Measurements from ENCODE around the gene MAP4K1.

The MAP4K1 gene

DNA sequence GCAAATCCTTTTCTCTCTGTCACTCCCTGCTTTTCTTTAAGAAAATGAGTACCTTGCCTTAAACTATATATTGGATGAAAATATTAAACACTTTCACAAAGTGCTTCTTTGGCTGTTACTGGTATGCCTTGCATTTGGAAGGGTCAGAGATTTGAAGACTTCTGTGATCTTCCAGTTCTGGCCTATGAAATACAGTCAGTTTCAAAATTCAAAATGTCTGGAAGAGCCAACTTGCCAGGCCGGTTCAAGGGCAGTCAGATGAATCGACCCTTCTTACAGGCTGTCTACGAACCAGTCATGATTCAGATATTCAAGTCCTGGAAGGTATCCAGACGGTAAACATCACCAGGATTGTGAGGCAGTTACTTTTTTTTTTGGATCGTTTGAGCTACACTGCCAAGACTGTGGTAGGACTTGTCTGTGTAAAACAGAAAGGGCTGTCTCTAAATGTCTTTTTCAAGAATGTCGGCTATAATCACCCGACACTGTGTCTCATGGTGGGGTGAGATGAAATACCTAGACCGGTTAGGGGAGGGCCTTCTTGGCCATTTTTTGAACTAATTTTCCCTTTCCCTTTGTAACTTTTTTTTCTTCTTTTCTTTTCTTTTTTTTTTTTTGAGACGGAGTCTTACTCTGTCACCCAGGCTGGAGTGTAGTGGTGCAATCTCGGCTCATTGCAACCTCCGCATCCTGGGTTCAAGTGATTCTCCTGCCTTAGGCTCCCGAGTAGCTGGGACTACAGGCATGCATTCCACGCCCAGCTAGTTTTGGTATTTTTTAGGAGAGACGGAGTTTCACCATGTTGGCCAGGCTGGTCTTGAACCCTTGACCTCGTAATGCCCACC lies 40.9 kb upstream of the MAP4K1 start:
- Histone ChIP-seq H2AK5ac (ENCODE audit: low read length) (peak overlapping the region; percentile 80), H3K23ac (ENCODE audit: low read length) (no peak overlapping the region), H2BK12ac (ENCODE audit: low read length) (peak overlapping the region; percentile 90), H3K4me2 (ENCODE audit: low read length) (peak overlapping the region; percentile 48), H3K79me2 (ENCODE audit: control insufficient read depth, insufficient read depth, low read length, poor library complexity) (peaks cover 38% of the 10 kb centered on the region), H3K9ac (ENCODE audit: low read length) (peak overlapping the region; percentile 47), H3K4me3 (ENCODE audit: low read depth, low read length) (no peak overlapping the region), H2BK120ac (ENCODE audit: insufficient read depth, low read length, poor library complexity) (peak overlapping the region; percentile 94), H3K27me3 (ENCODE audit: insufficient read depth, low read length) (no peaks in the 10 kb centered on the region), H4K8ac (ENCODE audit: low read depth, low read length) (peak overlapping the region; percentile 86), H3K9me3 (ENCODE audit: insufficient read depth, low read depth, low read length) (no peaks in the 10 kb centered on the region), H2BK5ac (ENCODE audit: low read depth, low read length, poor library complexity) (peak overlapping the region; percentile 98), H3K79me1 (ENCODE audit: low read length) (peaks cover 40% of the 10 kb centered on the region), H2AFZ (ENCODE audit: insufficient read depth, low read length, poor library complexity) (no peak overlapping the region), H3K4me1 (ENCODE audit: control insufficient read depth in 1 of 2, insufficient read depth in 2 of 2, low read length in 2 of 2) (peaks cover 43 to 62% of the 10 kb centered on the region in 2 experiments), H3K18ac (ENCODE audit: low read length) (peak overlapping the region; percentile 93), H3K27ac (ENCODE audit: low read depth, low read length) (peak overlapping the region; percentile 99), H3K4ac (ENCODE audit: low read depth, low read length) (peak overlapping the region; percentile 96), H3K14ac (ENCODE audit: low read length) (peak overlapping the region; percentile 97), H4K91ac (ENCODE audit: low read depth, low read length) (peak overlapping the region; percentile 99), H4K12ac (ENCODE audit: low read depth, low read length) (peak overlapping the region; percentile 65), H3K36me3 (ENCODE audit: control insufficient read depth in 1 of 2, insufficient read depth in 2 of 2, low read length in 2 of 2) (peaks cover 17 to 28% of the 10 kb centered on the region in 2 experiments)
- no CpG with 5 or more reads among the region's 15 CpGs for WGBS (ENCODE audit: extremely low coverage, insufficient coverage, insufficient read length)
- DNase-seq = peak; percentile 93 to 98

DNA sequence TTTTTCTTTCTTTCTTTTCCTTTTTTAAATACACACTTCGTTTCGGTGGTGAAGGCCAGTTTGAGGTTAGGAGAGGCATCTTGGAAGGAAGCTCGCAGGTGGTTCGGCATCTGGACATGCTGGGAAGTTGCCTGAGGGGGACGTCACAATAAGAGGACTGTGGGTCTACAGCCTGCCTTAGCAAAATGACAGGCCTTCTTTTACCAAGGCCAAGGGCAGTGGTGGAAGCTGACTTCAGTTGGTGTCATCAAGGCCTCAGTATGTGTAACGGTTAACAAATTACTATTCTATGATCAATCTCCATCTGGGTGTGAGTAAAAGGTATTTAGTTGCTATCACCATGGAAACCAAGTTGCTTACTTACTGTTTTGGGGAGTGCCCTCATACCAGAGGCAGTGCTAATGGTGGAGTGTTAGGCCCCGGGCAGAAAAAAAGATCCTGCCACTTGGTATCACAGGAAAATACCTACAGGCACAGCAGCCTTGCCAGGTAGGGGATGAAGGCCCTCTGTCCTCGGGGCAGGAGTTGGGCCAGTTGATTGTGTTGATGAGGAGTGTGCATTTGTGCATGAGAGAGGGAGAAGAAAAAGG lies 40.0 kb upstream of the MAP4K1 start:
- no peak overlapping the region for H4K12ac ChIP-seq (ENCODE audit: low read depth, low read length)
- peak overlapping the region; percentile 99 for H3K27ac ChIP-seq (ENCODE audit: low read depth, low read length)
- no peak overlapping the region for H2AK5ac ChIP-seq (ENCODE audit: low read length)
- H3K4me3 ChIP-seq (ENCODE audit: low read depth, low read length) = no peak overlapping the region
- peak; percentile 96 to 98 for DNase-seq
- peak overlapping the region; percentile 73 for H2BK5ac ChIP-seq (ENCODE audit: low read depth, low read length, poor library complexity)
- no peaks in the 10 kb centered on the region for H3K27me3 ChIP-seq (ENCODE audit: insufficient read depth, low read length)
- peaks cover 36% of the 10 kb centered on the region for H3K79me1 ChIP-seq (ENCODE audit: low read length)
- H3K4me2 ChIP-seq (ENCODE audit: low read length) = peak overlapping the region; percentile 8
- peaks cover 38 to 53% of the 10 kb centered on the region in 2 experiments for H3K4me1 ChIP-seq (ENCODE audit: control insufficient read depth in 1 of 2, insufficient read depth in 2 of 2, low read length in 2 of 2)
- peak overlapping the region; percentile 46 for H3K14ac ChIP-seq (ENCODE audit: low read length)
- no peaks in the 10 kb centered on the region for H3K9me3 ChIP-seq (ENCODE audit: insufficient read depth, low read depth, low read length)
- no peak overlapping the region for H2AFZ ChIP-seq (ENCODE audit: insufficient read depth, low read length, poor library complexity)
- H2BK12ac ChIP-seq (ENCODE audit: low read length) = peak overlapping the region; percentile 88
- H3K79me2 ChIP-seq (ENCODE audit: control insufficient read depth, insufficient read depth, low read length, poor library complexity) = peaks cover 32% of the 10 kb centered on the region
- no peak overlapping the region for H3K23ac ChIP-seq (ENCODE audit: low read length)
- H3K36me3 ChIP-seq (ENCODE audit: control insufficient read depth in 1 of 2, insufficient read depth in 2 of 2, low read length in 2 of 2) = peaks cover 13 to 21% of the 10 kb centered on the region in 2 experiments
- H4K8ac ChIP-seq (ENCODE audit: low read depth, low read length) = peak overlapping the region; percentile 57
- H3K9ac ChIP-seq (ENCODE audit: low read length) = no peak overlapping the region
- no CpG with 5 or more reads among the region's 8 CpGs for WGBS (ENCODE audit: extremely low coverage, insufficient coverage, insufficient read length)
- peak overlapping the region; percentile 42 for H3K18ac ChIP-seq (ENCODE audit: low read length)
- peak overlapping the region; percentile 57 for H3K4ac ChIP-seq (ENCODE audit: low read depth, low read length)
- H2BK120ac ChIP-seq (ENCODE audit: insufficient read depth, low read length, poor library complexity) = peak overlapping the region; percentile 18
- H4K91ac ChIP-seq (ENCODE audit: low read depth, low read length) = peak overlapping the region; percentile 42

DNA sequence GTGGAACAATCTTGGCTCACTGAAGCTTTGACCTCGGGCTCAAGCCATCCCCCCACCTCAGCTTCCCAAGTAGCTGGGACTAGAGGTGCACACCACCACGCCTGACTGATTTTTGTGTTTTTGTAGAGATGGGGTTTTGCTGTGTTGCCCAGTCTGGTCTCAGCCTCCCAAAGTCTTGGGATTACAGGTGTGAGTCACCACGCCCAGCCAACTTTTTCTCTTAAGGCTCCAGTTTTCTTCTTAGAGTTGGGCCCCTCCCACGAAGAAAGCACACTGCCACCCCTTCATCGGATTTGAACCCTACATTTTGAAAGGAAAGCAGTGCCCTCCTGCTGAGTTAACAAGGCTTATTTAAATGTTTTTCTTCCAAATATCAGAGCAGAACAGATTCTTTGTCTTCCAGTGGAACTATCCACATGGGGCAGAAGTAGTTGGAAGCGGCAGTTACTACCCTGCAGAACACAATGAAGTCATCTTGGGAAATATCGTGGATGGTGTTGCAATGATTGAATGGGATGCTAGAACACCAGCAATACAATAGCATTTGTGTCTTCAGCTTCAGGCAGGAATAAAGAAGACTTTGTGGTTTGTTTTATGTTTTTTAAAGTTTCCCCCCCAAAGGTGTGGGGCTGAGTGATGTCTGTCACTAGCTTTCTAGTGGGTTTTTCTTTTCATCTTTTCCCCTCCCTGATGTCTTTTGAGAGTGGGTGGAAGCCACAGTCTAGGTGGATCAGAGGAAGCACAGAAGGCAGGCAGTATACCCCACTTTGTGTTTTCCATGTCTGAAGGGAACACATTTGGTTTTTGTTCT lies 38.6 kb upstream of the MAP4K1 start:
- Histone ChIP-seq H4K91ac (ENCODE audit: low read depth, low read length) (peak overlapping the region; percentile 13), H4K12ac (ENCODE audit: low read depth, low read length) (no peak overlapping the region), H3K36me3 (ENCODE audit: control insufficient read depth in 1 of 2, insufficient read depth in 2 of 2, low read length in 2 of 2) (peaks cover 13 to 21% of the 10 kb centered on the region in 2 experiments), H2BK5ac (ENCODE audit: low read depth, low read length, poor library complexity) (peak overlapping the region; percentile 9), H3K4me3 (ENCODE audit: low read depth, low read length) (no peak overlapping the region), H3K9me3 (ENCODE audit: insufficient read depth, low read depth, low read length) (no peaks in the 10 kb centered on the region), H3K4me2 (ENCODE audit: low read length) (peak overlapping the region; percentile 11), H3K18ac (ENCODE audit: low read length) (no peak overlapping the region), H3K14ac (ENCODE audit: low read length) (peak overlapping the region; percentile 5), H3K79me1 (ENCODE audit: low read length) (peaks cover 32% of the 10 kb centered on the region), H2BK120ac (ENCODE audit: insufficient read depth, low read length, poor library complexity) (no peak overlapping the region), H3K79me2 (ENCODE audit: control insufficient read depth, insufficient read depth, low read length, poor library complexity) (peaks cover 38% of the 10 kb centered on the region), H2AK5ac (ENCODE audit: low read length) (no peak overlapping the region), H3K4ac (ENCODE audit: low read depth, low read length) (peak overlapping the region; percentile 71), H3K23ac (ENCODE audit: low read length) (no peak overlapping the region), H3K9ac (ENCODE audit: low read length) (no peak overlapping the region), H4K8ac (ENCODE audit: low read depth, low read length) (no peak overlapping the region), H2BK12ac (ENCODE audit: low read length) (no peak overlapping the region), H3K27ac (ENCODE audit: low read depth, low read length) (peak overlapping the region; percentile 62), H3K4me1 (ENCODE audit: control insufficient read depth in 1 of 2, insufficient read depth in 2 of 2, low read length in 2 of 2) (peaks cover 38 to 54% of the 10 kb centered on the region in 2 experiments), H3K27me3 (ENCODE audit: insufficient read depth, low read length) (no peaks in the 10 kb centered on the region), H2AFZ (ENCODE audit: insufficient read depth, low read length, poor library complexity) (no peak overlapping the region)
- peak in 1 of 2 donors; percentile 73 for DNase-seq
- no CpG with 5 or more reads among the region's 7 CpGs for WGBS (ENCODE audit: extremely low coverage, insufficient coverage, insufficient read length)

DNA sequence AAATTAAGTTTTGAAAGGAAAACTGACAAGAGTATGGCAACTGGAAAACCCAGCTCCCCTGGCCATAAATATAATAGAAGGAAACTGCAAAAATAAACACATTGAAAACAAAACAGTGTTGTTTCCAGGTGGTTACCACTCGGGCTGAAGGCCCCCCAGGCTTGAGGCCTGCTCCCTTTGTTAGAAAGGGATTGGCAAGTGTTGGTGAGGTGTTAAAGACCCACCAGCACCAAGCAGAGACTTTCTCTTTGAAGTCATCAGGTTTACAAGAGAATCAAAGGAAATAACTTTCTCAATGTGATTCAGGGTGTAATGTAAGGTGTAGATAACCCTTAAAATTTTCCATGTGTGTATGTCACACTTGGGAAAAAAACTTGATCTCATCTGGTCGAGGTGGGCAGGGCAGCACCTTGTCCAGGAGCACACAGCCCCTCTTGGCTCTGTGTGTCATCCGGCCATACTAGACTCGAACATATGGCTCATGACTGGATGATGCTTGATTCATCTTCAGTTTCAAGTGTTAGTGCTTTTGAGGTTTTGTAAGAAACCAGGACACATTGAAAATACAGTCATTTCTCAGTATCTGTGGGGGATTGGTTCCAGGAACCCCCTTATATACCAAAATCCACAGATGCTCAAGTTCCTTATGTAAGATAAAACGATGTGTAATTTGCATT lies 37.5 kb upstream of the MAP4K1 start:
- peaks cover 41 to 52% of the 10 kb centered on the region in 2 experiments for H3K4me1 ChIP-seq (ENCODE audit: control insufficient read depth in 1 of 2, insufficient read depth in 2 of 2, low read length in 2 of 2)
- H3K4me2 ChIP-seq (ENCODE audit: low read length) = no peak overlapping the region
- no peak overlapping the region for H3K9ac ChIP-seq (ENCODE audit: low read length)
- H3K18ac ChIP-seq (ENCODE audit: low read length) = no peak overlapping the region
- H3K4ac ChIP-seq (ENCODE audit: low read depth, low read length) = peak overlapping the region; percentile 53
- no peak overlapping the region for H3K27ac ChIP-seq (ENCODE audit: low read depth, low read length)
- H2AK5ac ChIP-seq (ENCODE audit: low read length) = no peak overlapping the region
- H3K27me3 ChIP-seq (ENCODE audit: insufficient read depth, low read length) = no peaks in the 10 kb centered on the region
- no peak overlapping the region for H2BK120ac ChIP-seq (ENCODE audit: insufficient read depth, low read length, poor library complexity)
- H3K9me3 ChIP-seq (ENCODE audit: insufficient read depth, low read depth, low read length) = no peaks in the 10 kb centered on the region
- H4K91ac ChIP-seq (ENCODE audit: low read depth, low read length) = no peak overlapping the region
- H3K36me3 ChIP-seq (ENCODE audit: control insufficient read depth in 1 of 2, insufficient read depth in 2 of 2, low read length in 2 of 2) = peaks cover 7 to 14% of the 10 kb centered on the region in 2 experiments
- no peak overlapping the region for H3K23ac ChIP-seq (ENCODE audit: low read length)
- no CpG with 5 or more reads among the region's 5 CpGs for WGBS (ENCODE audit: extremely low coverage, insufficient coverage, insufficient read length)
- peaks cover 39% of the 10 kb centered on the region for H3K79me2 ChIP-seq (ENCODE audit: control insufficient read depth, insufficient read depth, low read length, poor library complexity)
- no peak overlapping the region for H4K12ac ChIP-seq (ENCODE audit: low read depth, low read length)
- H3K79me1 ChIP-seq (ENCODE audit: low read length) = peaks cover 30% of the 10 kb centered on the region
- no peak overlapping the region for H2BK5ac ChIP-seq (ENCODE audit: low read depth, low read length, poor library complexity)
- H2BK12ac ChIP-seq (ENCODE audit: low read length) = no peak overlapping the region
- H2AFZ ChIP-seq (ENCODE audit: insufficient read depth, low read length, poor library complexity) = no peak overlapping the region
- no peak overlapping the region for H3K14ac ChIP-seq (ENCODE audit: low read length)
- H3K4me3 ChIP-seq (ENCODE audit: low read depth, low read length) = no peak overlapping the region
- no peak for DNase-seq
- no peak overlapping the region for H4K8ac ChIP-seq (ENCODE audit: low read depth, low read length)

Data from trophoblast cell (in vitro differentiated cells and primary cell).